ES-I3 (cell line): ENCODE measurements around the gene SLC9A4.
"Not testable (repeated sequence)": the region's sequence is repeated elsewhere in the genome, so short reads cannot be mapped to it uniquely, and the experiment has no call there.

Experiments used
- H3K36me3 ChIP-seq: 2 replicates; pipeline ENCODE4 v1.6.1; 2013; ENCODE audit warnings: mild to moderate bottlenecking, low read length, control low read depth, moderate library complexity; ENCODE audit not compliant: insufficient read depth
- H3K4me1 ChIP-seq: 2 replicates; pipeline ENCODE4 v1.6.1; 2013; ENCODE audit warnings: mild to moderate bottlenecking, control low read depth, low read length; ENCODE audit not compliant: insufficient read depth
- H3K9ac ChIP-seq: 2 replicates; pipeline ENCODE4 v1.6.1; 2013; ENCODE audit warnings: low read depth, mild to moderate bottlenecking, low read length, moderate library complexity
- H3K9me3 ChIP-seq: 2 replicates; pipeline ENCODE4 v1.6.1; 2013; ENCODE audit warnings: mild to moderate bottlenecking, low read length, moderate library complexity; ENCODE audit not compliant: control insufficient read depth, insufficient read depth

SLC9A4 gene

DNA sequence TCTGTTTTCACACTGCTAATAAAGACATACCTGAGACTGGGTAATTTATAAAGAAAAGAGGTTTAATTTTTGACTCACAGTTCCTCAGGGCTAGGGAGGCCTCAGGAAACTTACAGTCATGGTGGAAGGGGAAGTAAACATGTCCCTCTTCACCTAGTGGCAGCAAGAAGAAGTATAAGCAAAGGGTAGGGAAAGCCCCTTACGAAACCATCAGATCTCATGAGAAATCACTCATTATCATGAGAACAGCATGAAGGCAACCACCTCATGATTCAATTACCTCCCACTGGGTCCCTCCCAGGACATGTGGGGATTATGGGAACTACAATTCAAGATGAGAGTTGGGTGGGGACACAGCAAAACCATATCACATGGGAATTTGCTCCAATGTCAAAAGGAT, 89.5 kb downstream of the SLC9A4 start:
- H3K9me3 ChIP-seq, H3K4me1 ChIP-seq, H3K36me3 ChIP-seq: not testable (repeated sequence)

DNA sequence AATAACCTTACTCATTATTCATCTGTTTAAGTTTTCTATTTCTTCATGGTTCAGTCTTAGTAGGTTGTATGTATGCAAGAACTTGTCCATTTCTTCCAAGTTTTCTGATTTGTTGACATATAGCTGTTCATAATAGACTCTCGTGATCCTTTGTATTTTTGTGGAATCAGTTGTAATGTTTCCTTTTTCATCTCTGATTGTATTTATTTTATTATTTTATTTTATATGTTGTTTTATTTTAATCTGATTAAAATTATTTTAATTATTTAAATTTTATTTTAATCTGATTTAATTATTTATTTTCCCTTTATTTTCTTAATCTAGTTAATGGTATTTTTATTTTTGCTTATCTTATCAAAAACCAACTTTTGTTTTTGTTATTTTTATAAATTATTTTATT, 102.9 kb downstream of the SLC9A4 start:
- H3K9ac ChIP-seq, result no peak overlapping the region

More for the DNA sequence above, 89.5 kb downstream of the SLC9A4 start:
- H3K9ac ChIP-seq, result not testable (repeated sequence)

DNA sequence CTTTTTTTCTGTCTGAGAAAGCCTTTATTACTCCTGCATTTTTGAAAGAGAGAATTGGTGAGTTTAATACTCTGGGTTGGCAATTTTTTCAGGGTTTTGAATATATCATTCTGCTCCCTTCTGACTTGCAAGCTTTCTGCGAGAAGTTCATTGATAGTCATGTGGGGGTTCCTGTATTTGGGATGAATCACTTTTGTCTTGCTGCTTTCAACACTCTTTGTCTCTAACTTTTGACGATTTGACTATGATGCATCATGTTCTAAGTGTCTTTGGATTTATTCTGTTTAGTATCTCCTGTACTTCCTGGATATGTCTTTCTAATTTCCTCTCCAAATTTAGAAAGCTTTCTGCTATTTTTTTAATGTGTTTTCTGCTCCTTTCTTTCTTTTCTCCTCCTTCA, 105.3 kb downstream of the SLC9A4 start:
- Histone ChIP-seq H3K9ac (no peak overlapping the region), H3K36me3 (no peaks in the 10 kb centered on the region), H3K4me1 (no peaks in the 10 kb centered on the region), H3K9me3 (no peaks in the 10 kb centered on the region; the same call in 1 of the 2 replicates)

More for the DNA sequence above, 102.9 kb downstream of the SLC9A4 start:
- H3K9me3 ChIP-seq, result no peaks in the 10 kb centered on the region; the same call in 1 of the 2 replicates
- H3K4me1 ChIP-seq, result no peaks in the 10 kb centered on the region
- H3K36me3 ChIP-seq, result no peaks in the 10 kb centered on the region

DNA sequence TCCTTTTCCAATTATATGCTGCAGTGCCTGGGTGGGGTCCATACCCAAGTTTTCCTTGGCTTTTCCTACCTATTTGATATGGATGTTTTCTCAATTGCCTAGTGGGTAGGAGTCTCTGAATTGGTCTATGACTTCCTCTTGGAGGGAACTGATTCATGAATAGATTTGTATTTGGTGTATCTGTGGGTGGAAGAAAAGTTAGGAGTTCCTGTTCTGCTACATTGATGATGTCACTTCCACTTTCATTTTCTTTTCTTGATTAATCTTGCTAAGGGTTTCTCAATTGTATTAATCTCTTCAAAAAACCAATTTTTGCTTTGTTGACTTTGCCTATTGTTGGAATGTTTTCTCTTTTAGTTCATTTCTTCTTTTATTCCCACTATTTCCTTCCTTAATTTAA, 108.9 kb downstream of the SLC9A4 start:
- no peaks in the 10 kb centered on the region for H3K9me3 ChIP-seq
- H3K36me3 ChIP-seq, result no peaks in the 10 kb centered on the region
- no peak overlapping the region for H3K9ac ChIP-seq
- no peaks in the 10 kb centered on the region; the same call in 1 of the 2 replicates for H3K4me1 ChIP-seq

DNA sequence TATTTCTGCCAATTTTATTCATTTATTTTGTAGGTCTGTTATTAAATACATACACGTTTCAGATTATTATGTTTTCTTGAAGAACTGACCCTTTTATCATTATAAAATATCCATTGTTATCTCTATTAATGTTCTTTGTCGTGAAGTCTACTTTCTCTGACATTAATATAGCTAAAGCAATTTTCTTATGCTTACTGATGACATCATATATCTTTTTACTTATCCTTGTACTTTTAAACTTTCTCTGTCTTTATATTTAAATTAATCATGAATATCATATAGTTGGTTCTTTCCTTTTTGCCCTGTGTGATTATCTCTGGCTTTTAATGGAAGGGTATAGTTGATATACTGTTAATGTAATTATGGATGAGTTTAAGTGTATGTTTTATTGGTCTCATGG, 109.8 kb downstream of the SLC9A4 start:
- no peaks in the 10 kb centered on the region; the same call in 1 of the 2 replicates for H3K4me1 ChIP-seq

More for the DNA sequence above, 109.8 kb downstream of the SLC9A4 start:
- no peak overlapping the region for H3K9ac ChIP-seq
- no peaks in the 10 kb centered on the region for H3K36me3 ChIP-seq
- no peaks in the 10 kb centered on the region for H3K9me3 ChIP-seq
